ENCODE results near the gene LOXL1. TPM values are rescaled to one million over a fixed set of nuclear protein-coding genes. Genes with fewer than 3 reads are reported as not detected.

The LOXL1 gene
- total and polyA plus RNA-seq, 9 of the 15 experiments (the other 6 are each of a cell fraction or from before 2014, with no cell fraction given), result 0.14 TPM; not detected in 8

- no peak for TF ChIP-seq PTBP1 (IDR thresholded peaks at IDR 0.05; ENCODE audit: low read depth, low read length)
- TF ChIP-seq VEZF1 (CRISPR knock-in tag; IDR thresholded peaks at IDR 0.05), result peak; percentile 74
- TF ChIP-seq MYNN (IDR thresholded peaks at IDR 0.05), result no peak
- TF ChIP-seq MYNN (CRISPR knock-in tag; IDR thresholded peaks at IDR 0.05), result no peak
- TF ChIP-seq PPARD (CRISPR knock-in tag; IDR thresholded peaks at IDR 0.05), result no peak
- no peak for TF ChIP-seq ARID2 (IDR thresholded peaks at IDR 0.05)
- no peak for TF ChIP-seq TRIM25 (IDR thresholded peaks at IDR 0.05; ENCODE audit: borderline replicate concordance)
- no peak for TF ChIP-seq TSC22D4 (tag; IDR thresholded peaks at IDR 0.05)
- TF ChIP-seq E2F3 (CRISPR knock-in tag; IDR thresholded peaks at IDR 0.05), result no peak
- TF ChIP-seq MTF1 (CRISPR knock-in tag; IDR thresholded peaks at IDR 0.05; ENCODE audit: borderline replicate concordance), result no peak
- TF ChIP-seq ZNF707 (CRISPR knock-in tag; conservative IDR thresholded peaks at IDR 0.05), result no peak
- TF ChIP-seq PML (IDR thresholded peaks at IDR 0.05; ENCODE audit: low read length), result no peak
- TF ChIP-seq RBM14 (IDR thresholded peaks at IDR 0.05; ENCODE audit: borderline replicate concordance, insufficient read depth, low read depth, low read length), result no peak
- no peak for TF ChIP-seq ZKSCAN8 (CRISPR knock-in tag; IDR thresholded peaks at IDR 0.05)
- peak; percentile 65; the same call in 1 of the 2 replicates for TF ChIP-seq CC2D1A (IDR thresholded peaks at IDR 0.05)
- TF ChIP-seq CTCF (IDR thresholded peaks at IDR 0.05 in 2 of 3, conservative IDR thresholded peaks at IDR 0.05 in 1 of 3; ENCODE audit: insufficient read depth in 2 of 3, low read depth in 1 of 3, low read length in 3 of 3), result peak; percentile 89 to 98 (median 94)
- TF ChIP-seq NKRF (IDR thresholded peaks at IDR 0.05; ENCODE audit: borderline replicate concordance), result no peak
- no peak for TF ChIP-seq ZNF174 (CRISPR knock-in tag; IDR thresholded peaks at IDR 0.05)
These were observed 46.9 kb downstream of the LOXL1 start (continued) for GRCh38 chr15:73972984-73973682.

Measured in K562 (cell line).